Panc1 (cell line): ENCODE data around the gene MAPK8. TPM values are rescaled to one million over a fixed set of nuclear protein-coding genes. Genes with fewer than 3 reads are reported as not detected.

Source experiments
- ATAC-seq: fragments of 200-7000 bp; cut with Tn5 transposase; 2 replicates; pipeline ENCODE4 v1.9.1; 2020; ENCODE audit warnings: mild to moderate bottlenecking, moderate library complexity
- BruUV-seq: library from RNA; stranded (reverse); fragments of 400-500 nt; replicated peaks from 2 replicates; lab custom pipeline; 2021; lab: Mats Ljungman, UMichigan
- CTCF ChIA-PET: fragments of 300-600 bp; sonication (Branson Sonifier 250); formaldehyde crosslinking; loops from one replicate; lab custom pipeline; 2022; ENCODE audit warnings: antibody characterized with exemption; lab: Charles Lee
- POLR2A ChIA-PET: fragments of 300-600 bp; sonication (Branson Sonifier 250); formaldehyde crosslinking; loops from one replicate; lab custom pipeline; 2022; ENCODE audit warnings: antibody characterized with exemption; lab: Charles Lee
- DNase-seq: peaks from one replicate; pipeline ENCODE4 v3.0.0-alpha.2; 2010; ENCODE audit warnings: low read depth, low spot score
- H3K27ac ChIP-seq: 2 replicates; pipeline ENCODE4 v1.5.1; 2011; ENCODE audit warnings: mild to moderate bottlenecking, low read length, inconsistent platforms
- H3K27me3 ChIP-seq: fragments of 200-500 bp; sonication (Bioruptor generic); 2 replicates; pipeline ENCODE4 v1.6.0; 2014; ENCODE audit warnings: low read length, inconsistent platforms; ENCODE audit not compliant: control insufficient read depth, insufficient read depth
- H3K36me3 ChIP-seq: fragments of 200-500 bp; sonication (Bioruptor generic); 2 replicates; pipeline ENCODE4 v1.5.1; 2014; ENCODE audit warnings: inconsistent platforms, mild to moderate bottlenecking, low read length, moderate library complexity; ENCODE audit not compliant: control insufficient read depth, insufficient read depth
- H3K4me1 ChIP-seq: 2 replicates; pipeline ENCODE4 v1.5.1; 2011; ENCODE audit warnings: inconsistent platforms, mild to moderate bottlenecking, low read length, moderate library complexity; ENCODE audit not compliant: control insufficient read depth, insufficient read depth
- H3K4me3 ChIP-seq, 2 experiments: 2 replicates each; pipeline ENCODE4 v1.5.1; 2011 to 2012; ENCODE audit warnings: low read depth in 2 of 2, low read length in 2 of 2, mild to moderate bottlenecking in 2 of 2, inconsistent platforms in 1 of 2, moderate library complexity in 1 of 2
- H3K9me3 ChIP-seq: fragments of 200-500 bp; sonication (Bioruptor generic); 2 replicates; pipeline ENCODE4 v1.5.1; 2014; ENCODE audit warnings: low read depth, mild to moderate bottlenecking, inconsistent platforms, low read length, moderate library complexity; ENCODE audit not compliant: control insufficient read depth, insufficient read depth
- POLR2AphosphoS5 ChIP-seq: IDR thresholded peaks from 2 replicates; pipeline ENCODE4 v1.6.1; 2012; ENCODE audit warnings: mild to moderate bottlenecking, low read depth, low read length, moderate library complexity
- SIN3A ChIP-seq: IDR thresholded peaks from 2 replicates; pipeline ENCODE4 v1.6.1; 2012; ENCODE audit warnings: low read depth, mild to moderate bottlenecking, low read length, moderate library complexity, borderline replicate concordance; ENCODE audit not compliant: insufficient read depth
- TCF7L2 ChIP-seq: IDR thresholded peaks from 2 replicates; pipeline ENCODE4 v1.6.1; 2011; ENCODE audit warnings: mild to moderate bottlenecking, low read depth, low read length, inconsistent platforms
- in situ Hi-C: cut with HindIII; loops from 2 replicates; pipeline ENCODE4 v1.10.0; 2016; ENCODE audit warnings: low sequenced_read_pairs, low pct_unique_long_range_greater_than_20kb
- intact Hi-C: fragments of 100-400 bp; cut with micrococcal nuclease; formaldehyde crosslinking; loops from one replicate; pipeline ENCODE4 v1.10.0; 2022; ENCODE audit not compliant: unreplicated experiment
- total RNA-seq: library from RNA; stranded (reverse); gene quantifications from one replicate; pipeline ENCODE4 v1.2.1, GENCODE V29; 2021; ENCODE audit not compliant: unreplicated experiment
- TF ChIP-seq, protein P1 (sequence below), 2 experiments: IDR thresholded peaks; 2 replicates each; pipeline ENCODE4 v1.6.1; 2011 to 2012; ENCODE audit warnings: low read depth in 2 of 2, control low read depth in 1 of 2, low read length in 1 of 2, mild to moderate bottlenecking in 1 of 2, moderate library complexity in 1 of 2; ENCODE audit not compliant: insufficient read depth in 1 of 2
- TF ChIP-seq, protein P2 (sequence below): fragments of 450-650 bp; IDR thresholded peaks from 2 replicates; pipeline ENCODE4 v1.5.1; 2017; ENCODE audit warnings: mild to moderate bottlenecking

MAPK8 gene
- total RNA-seq, 1 experiment from 2014 or later: 66.6 TPM

GRCh38 chr10:48369501-48369900, 63.0 kb downstream of the MAPK8 start:
- in situ Hi-C loops: no loop called here

GRCh38 chr10:48377751-48378530, 71.5 kb downstream of the MAPK8 start:
- ATAC-seq (no peak), DNase-seq (peak; percentile 12)
- Histone ChIP-seq H3K36me3 (no peaks in the 10 kb centered on the region), H3K4me3 (no peak overlapping the region), H3K4me1 (no peaks in the 10 kb centered on the region), H3K27ac (no peak overlapping the region), H3K9me3 (peaks cover 3% of the 10 kb centered on the region; the same call in 1 of the 2 replicates), H3K27me3 (no peaks in the 10 kb centered on the region)
- intact Hi-C loops: no loop called here
- no TSS peak for BruUV-seq
- in situ Hi-C loops: no loop called here
- ChIA-PET CTCF (no interaction called here), POLR2A (no interaction called here)
- TF ChIP-seq, protein P1, sequence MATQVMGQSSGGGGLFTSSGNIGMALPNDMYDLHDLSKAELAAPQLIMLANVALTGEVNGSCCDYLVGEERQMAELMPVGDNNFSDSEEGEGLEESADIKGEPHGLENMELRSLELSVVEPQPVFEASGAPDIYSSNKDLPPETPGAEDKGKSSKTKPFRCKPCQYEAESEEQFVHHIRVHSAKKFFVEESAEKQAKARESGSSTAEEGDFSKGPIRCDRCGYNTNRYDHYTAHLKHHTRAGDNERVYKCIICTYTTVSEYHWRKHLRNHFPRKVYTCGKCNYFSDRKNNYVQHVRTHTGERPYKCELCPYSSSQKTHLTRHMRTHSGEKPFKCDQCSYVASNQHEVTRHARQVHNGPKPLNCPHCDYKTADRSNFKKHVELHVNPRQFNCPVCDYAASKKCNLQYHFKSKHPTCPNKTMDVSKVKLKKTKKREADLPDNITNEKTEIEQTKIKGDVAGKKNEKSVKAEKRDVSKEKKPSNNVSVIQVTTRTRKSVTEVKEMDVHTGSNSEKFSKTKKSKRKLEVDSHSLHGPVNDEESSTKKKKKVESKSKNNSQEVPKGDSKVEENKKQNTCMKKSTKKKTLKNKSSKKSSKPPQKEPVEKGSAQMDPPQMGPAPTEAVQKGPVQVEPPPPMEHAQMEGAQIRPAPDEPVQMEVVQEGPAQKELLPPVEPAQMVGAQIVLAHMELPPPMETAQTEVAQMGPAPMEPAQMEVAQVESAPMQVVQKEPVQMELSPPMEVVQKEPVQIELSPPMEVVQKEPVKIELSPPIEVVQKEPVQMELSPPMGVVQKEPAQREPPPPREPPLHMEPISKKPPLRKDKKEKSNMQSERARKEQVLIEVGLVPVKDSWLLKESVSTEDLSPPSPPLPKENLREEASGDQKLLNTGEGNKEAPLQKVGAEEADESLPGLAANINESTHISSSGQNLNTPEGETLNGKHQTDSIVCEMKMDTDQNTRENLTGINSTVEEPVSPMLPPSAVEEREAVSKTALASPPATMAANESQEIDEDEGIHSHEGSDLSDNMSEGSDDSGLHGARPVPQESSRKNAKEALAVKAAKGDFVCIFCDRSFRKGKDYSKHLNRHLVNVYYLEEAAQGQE (IDR thresholded peaks at IDR 0.05; ENCODE audit: insufficient read depth in 1 of 2, low read depth in 2 of 2, low read length in 1 of 2): no peak
- no peak for TF ChIP-seq POLR2AphosphoS5
- TF ChIP-seq, protein P2, sequence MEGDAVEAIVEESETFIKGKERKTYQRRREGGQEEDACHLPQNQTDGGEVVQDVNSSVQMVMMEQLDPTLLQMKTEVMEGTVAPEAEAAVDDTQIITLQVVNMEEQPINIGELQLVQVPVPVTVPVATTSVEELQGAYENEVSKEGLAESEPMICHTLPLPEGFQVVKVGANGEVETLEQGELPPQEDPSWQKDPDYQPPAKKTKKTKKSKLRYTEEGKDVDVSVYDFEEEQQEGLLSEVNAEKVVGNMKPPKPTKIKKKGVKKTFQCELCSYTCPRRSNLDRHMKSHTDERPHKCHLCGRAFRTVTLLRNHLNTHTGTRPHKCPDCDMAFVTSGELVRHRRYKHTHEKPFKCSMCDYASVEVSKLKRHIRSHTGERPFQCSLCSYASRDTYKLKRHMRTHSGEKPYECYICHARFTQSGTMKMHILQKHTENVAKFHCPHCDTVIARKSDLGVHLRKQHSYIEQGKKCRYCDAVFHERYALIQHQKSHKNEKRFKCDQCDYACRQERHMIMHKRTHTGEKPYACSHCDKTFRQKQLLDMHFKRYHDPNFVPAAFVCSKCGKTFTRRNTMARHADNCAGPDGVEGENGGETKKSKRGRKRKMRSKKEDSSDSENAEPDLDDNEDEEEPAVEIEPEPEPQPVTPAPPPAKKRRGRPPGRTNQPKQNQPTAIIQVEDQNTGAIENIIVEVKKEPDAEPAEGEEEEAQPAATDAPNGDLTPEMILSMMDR: no peak
- no peak for TF ChIP-seq SIN3A
- TF ChIP-seq TCF7L2: no peak

More at GRCh38 chr10:48369501-48369900, 63.0 kb downstream of the MAPK8 start:
- intact Hi-C loops: no loop called here
- ChIA-PET POLR2A (interaction anchor here (0.6 kb wide), 1 partner anchor 1169 kb away, joined by 10 read pairs; the partner anchor contains the start of gene ERCC6), CTCF (no interaction called here)
- Histone ChIP-seq H3K36me3 (no peaks in the 10 kb centered on the region), H3K27ac (no peak overlapping the region), H3K4me1 (peaks cover 9% of the 10 kb centered on the region; the same call in 1 of the 2 replicates), H3K4me3 (no peak overlapping the region), H3K27me3 (no peaks in the 10 kb centered on the region), H3K9me3 (no peaks in the 10 kb centered on the region; the same call in 1 of the 2 replicates)
- TF ChIP-seq SIN3A (no peak), POLR2AphosphoS5 (no peak), TCF7L2 (no peak)
- TF ChIP-seq, protein P1 (IDR thresholded peaks at IDR 0.05; ENCODE audit: insufficient read depth in 1 of 2, low read depth in 2 of 2, low read length in 1 of 2): no peak
- TF ChIP-seq, protein P2: no peak
- no TSS peak for BruUV-seq
- ATAC-seq: no peak
- no peak for DNase-seq
